ENCODE measurements around the gene MRPL17. TPM values are rescaled to one million over a fixed set of nuclear protein-coding genes. Genes with fewer than 3 reads are reported as not detected.

Gene MRPL17
- total RNA-seq, 3 donors from 2014 or later: 16.8 to 25.2 (median 18.9) TPM

DNA sequence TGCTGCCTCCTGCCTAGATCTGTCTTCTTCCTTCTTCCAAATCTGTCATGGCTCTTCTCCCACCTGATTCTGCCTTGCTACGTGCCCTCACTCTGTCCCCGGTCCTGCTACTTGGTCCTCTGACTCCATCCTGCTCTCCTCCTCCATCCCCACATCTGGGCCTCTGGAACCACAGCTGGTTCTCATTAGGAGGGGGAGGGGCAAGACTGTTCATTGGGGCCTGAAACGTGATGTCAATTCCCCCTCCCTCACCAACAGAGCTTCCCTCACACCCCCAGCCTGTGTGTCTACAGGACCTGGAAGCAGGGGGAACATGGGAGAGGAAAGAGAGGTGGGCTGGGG, 36.6 kb downstream of the MRPL17 start:
- Histone ChIP-seq H3K27ac (peak overlapping the region; percentile 61 to 89), H3K36me3 (no peaks in the 10 kb centered on the region), H3K4me3 (peak overlapping the region in 1 of 3 donors; percentile 17), H3K27me3 (no peaks in the 10 kb centered on the region), H3K4me1 (no peaks in the 10 kb centered on the region), H3K9me3 (no peaks in the 10 kb centered on the region)
- intact Hi-C loops (cut with DNase I; ENCODE audit: low total_unique reads): no loop called here
- DNase-seq (ENCODE audit: low spot score in 2 of 2): no peak
- TF ChIP-seq POLR2AphosphoS5 (IDR thresholded peaks at IDR 0.05) (peak in 2 of 3 donors; percentile 7 to 36), POLR2A (IDR thresholded peaks at IDR 0.05) (no peak)

DNA sequence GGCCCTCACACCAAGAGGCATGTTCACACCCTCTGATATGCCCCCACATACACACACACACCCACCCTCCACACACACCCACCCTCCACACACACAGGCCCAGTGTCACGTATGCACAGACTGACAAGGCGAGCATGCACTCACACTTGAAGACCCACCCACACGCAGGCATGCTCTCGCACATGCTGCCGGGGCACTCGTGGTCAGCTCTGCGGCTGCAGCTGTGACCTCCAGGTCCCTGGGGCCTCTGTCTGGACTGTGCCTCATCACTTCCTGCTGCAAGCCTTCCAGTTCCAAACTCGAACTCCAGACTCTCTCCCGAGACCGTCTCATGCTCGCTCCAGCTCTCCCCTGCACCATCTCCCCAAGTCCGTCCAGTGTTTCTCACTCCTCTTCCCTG, 37.1 kb downstream of the MRPL17 start:
- Histone ChIP-seq H3K36me3 (no peaks in the 10 kb centered on the region), H3K27ac (peak overlapping the region in 1 of 2 donors; percentile 89), H3K27me3 (no peaks in the 10 kb centered on the region), H3K4me1 (no peaks in the 10 kb centered on the region), H3K9me3 (no peaks in the 10 kb centered on the region), H3K4me3 (peak overlapping the region in 1 of 3 donors; percentile 17)
- no peak for DNase-seq (ENCODE audit: low spot score in 2 of 2)
- no peak for TF ChIP-seq POLR2A (IDR thresholded peaks at IDR 0.05)
- TF ChIP-seq, protein P1, sequence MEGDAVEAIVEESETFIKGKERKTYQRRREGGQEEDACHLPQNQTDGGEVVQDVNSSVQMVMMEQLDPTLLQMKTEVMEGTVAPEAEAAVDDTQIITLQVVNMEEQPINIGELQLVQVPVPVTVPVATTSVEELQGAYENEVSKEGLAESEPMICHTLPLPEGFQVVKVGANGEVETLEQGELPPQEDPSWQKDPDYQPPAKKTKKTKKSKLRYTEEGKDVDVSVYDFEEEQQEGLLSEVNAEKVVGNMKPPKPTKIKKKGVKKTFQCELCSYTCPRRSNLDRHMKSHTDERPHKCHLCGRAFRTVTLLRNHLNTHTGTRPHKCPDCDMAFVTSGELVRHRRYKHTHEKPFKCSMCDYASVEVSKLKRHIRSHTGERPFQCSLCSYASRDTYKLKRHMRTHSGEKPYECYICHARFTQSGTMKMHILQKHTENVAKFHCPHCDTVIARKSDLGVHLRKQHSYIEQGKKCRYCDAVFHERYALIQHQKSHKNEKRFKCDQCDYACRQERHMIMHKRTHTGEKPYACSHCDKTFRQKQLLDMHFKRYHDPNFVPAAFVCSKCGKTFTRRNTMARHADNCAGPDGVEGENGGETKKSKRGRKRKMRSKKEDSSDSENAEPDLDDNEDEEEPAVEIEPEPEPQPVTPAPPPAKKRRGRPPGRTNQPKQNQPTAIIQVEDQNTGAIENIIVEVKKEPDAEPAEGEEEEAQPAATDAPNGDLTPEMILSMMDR (IDR thresholded peaks at IDR 0.05): no peak
- no peak for TF ChIP-seq POLR2AphosphoS5 (IDR thresholded peaks at IDR 0.05)
- intact Hi-C loops (cut with DNase I; ENCODE audit: low total_unique reads): no loop called here

DNA sequence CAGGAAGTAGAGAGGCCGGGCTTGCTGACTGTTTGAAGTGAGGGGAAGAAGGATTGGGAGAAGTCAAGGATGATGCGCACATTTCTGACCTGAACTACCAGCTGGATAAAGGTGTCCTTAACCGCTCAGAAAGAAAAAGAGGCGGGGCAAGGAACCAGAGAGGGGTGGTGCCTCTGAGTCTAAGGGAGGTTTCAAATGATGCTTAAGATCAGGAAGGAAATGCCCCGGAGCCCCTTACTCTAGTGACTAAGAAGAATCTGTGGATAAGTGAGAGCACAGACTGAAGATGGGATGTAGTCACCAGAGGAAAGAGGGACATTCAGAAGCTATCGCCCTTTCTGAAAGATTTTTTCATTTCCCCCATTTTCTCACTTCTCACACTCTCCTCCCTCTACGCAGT, 40.2 kb downstream of the MRPL17 start:
- DNase-seq (ENCODE audit: low spot score in 2 of 2): no peak
- intact Hi-C loops (cut with DNase I; ENCODE audit: low total_unique reads): no loop called here
- Histone ChIP-seq H3K27ac (no peak overlapping the region), H3K9me3 (no peaks in the 10 kb centered on the region), H3K4me3 (no peak overlapping the region), H3K36me3 (no peaks in the 10 kb centered on the region), H3K4me1 (peaks cover 7 to 9% of the 10 kb centered on the region in 2 donors), H3K27me3 (no peaks in the 10 kb centered on the region)
- TF ChIP-seq POLR2AphosphoS5 (IDR thresholded peaks at IDR 0.05) (no peak), POLR2A (IDR thresholded peaks at IDR 0.05) (no peak)
- TF ChIP-seq, protein P1 (IDR thresholded peaks at IDR 0.05): no peak

DNA sequence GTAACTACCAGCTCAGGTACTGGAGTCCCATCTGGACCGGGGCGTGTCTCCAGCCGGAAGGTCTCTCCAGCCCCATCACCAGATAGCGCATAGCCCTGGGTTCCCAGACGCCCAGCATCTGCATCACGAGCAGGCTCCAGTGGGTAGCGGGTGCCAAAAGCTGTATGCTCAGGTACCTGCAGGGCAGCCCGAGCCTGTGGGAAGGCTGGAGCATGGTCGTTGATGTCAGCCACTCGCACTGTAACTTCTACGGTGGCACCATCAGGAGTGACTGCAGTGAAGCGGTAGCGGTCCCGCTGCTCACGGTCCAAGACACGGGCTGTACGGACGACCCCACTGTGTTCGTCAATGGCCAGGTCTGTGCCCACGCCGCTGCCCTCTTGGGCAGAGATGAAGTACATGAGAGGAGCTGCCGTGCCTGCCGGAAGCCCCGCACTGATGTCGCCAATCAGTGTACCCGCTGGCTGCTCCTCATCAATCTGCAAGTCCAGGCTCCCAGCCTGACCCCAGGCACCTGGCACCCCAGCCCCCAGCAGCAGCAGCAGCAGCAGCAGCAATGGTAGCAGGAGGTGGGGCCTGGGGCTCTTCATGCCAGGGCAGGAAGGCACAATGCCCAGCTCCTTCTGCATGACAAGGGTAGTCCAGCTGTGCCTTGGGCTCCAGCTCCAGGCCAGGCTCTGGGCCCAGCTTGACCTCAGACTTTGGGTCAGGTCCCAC, 42.0 kb downstream of the MRPL17 start:
- H3K9me3 ChIP-seq: no peaks in the 10 kb centered on the region
- intact Hi-C loops (cut with DNase I; ENCODE audit: low total_unique reads): no loop called here

DNA sequence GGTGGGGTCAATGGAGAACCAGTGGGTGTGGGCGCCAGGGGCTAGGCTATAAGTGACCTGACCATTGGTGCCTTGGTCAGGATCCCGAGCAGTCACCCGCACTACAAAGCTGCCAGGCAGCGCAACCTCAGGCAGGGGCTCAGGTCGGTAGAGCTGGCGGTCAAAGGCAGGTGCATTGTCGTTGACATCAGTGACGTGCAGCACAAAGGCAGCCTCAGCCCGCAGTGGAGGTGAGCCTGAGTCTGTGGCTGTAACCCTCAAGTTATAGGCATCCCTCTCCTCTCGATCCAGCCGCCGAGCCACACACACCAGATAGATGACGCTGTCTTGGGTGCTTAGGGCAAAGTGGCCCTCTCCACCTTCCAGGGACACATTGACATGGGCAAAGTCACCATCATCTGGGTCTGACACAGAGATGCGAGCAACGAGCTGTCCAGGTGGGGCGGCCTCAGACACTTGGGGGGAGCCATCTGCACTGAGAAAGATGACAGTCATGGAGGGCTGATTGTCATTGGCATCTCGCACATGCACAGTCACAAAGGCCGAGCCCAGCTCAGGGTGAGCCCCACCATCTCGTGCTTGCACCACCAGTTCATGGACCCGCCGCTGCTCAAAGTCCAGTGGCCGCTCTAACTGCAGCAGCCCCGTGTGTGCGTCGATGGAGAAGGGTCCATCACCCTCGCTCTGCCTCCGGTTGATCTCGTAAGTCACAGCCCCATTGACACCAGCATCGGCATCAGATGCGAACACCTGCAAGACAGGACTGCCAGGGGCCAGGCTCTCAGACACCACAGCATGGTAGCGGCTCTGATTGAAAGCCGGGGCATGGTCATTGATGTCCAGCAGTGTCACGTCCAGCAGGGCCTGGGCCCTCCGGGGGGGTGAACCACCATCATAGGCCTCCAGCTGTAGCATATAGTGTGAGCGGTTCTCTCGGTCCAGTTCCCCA, 42.8 kb downstream of the MRPL17 start:
- TF ChIP-seq POLR2A (IDR thresholded peaks at IDR 0.05) (no peak), POLR2AphosphoS5 (IDR thresholded peaks at IDR 0.05) (no peak)
- TF ChIP-seq, protein P1 (IDR thresholded peaks at IDR 0.05): no peak
- no peaks in the 10 kb centered on the region for H3K9me3 ChIP-seq
- peaks cover 10 to 14% of the 10 kb centered on the region in 2 donors for H3K4me1 ChIP-seq
- H3K27me3 ChIP-seq: no peaks in the 10 kb centered on the region
- H3K4me3 ChIP-seq: no peak overlapping the region
- H3K36me3 ChIP-seq: no peaks in the 10 kb centered on the region
- no peak for DNase-seq (ENCODE audit: low spot score in 2 of 2)
- H3K27ac ChIP-seq: no peak overlapping the region
- intact Hi-C loops (cut with DNase I; ENCODE audit: low total_unique reads): no loop called here

More for the DNA sequence above, 42.0 kb downstream of the MRPL17 start:
- H3K4me1 ChIP-seq: peaks cover 10 to 14% of the 10 kb centered on the region in 2 donors
- no peak for TF ChIP-seq POLR2AphosphoS5 (IDR thresholded peaks at IDR 0.05)
- no peak for DNase-seq (ENCODE audit: low spot score in 2 of 2)
- no peaks in the 10 kb centered on the region for H3K27me3 ChIP-seq
- no peak overlapping the region for H3K27ac ChIP-seq
- H3K36me3 ChIP-seq: no peaks in the 10 kb centered on the region
- H3K4me3 ChIP-seq: no peak overlapping the region

DNA sequence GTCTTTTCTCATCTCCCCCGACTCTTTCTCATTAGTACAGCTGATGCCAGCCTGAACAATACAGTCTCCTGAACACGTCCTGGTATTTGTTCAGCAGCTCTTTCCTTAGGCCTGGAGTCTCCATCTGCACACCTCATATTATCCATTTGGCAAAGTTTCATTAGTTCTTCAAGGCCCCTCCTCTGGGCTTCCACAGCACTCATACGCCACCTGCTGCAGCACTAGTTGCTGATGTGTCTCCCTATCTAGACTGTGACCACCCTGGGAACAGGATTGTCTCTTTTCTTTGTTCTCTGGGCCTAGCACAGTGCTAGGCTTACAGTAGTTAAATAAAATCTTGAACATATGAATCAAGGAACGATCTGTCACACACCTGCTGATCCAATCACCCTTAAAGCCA, 44.7 kb downstream of the MRPL17 start:
- intact Hi-C loops (cut with DNase I; ENCODE audit: low total_unique reads): no loop called here
- Histone ChIP-seq H3K4me1 (peaks cover 10 to 14% of the 10 kb centered on the region in 2 donors), H3K27me3 (no peaks in the 10 kb centered on the region), H3K27ac (peak overlapping the region; percentile 3 to 70), H3K9me3 (no peaks in the 10 kb centered on the region), H3K4me3 (no peak overlapping the region), H3K36me3 (no peaks in the 10 kb centered on the region)
- no peak for TF ChIP-seq POLR2AphosphoS5 (IDR thresholded peaks at IDR 0.05)
- TF ChIP-seq, protein P1 (IDR thresholded peaks at IDR 0.05): no peak
- no peak for TF ChIP-seq POLR2A (IDR thresholded peaks at IDR 0.05)
- no peak for DNase-seq (ENCODE audit: low spot score in 2 of 2)

Measured in breast epithelium (tissue), 4 donors.